ENCODE data around the gene HHLA2. TPM values are rescaled to one million over a fixed set of nuclear protein-coding genes. Genes with fewer than 3 reads are reported as not detected.

HHLA2 gene
- total and polyA plus RNA-seq, 2 experiments from 2014 or later: not detected

GRCh38 chr3:108281670-108282069 is 14.7 kb upstream of the HHLA2 start:
- Histone ChIP-seq H3F3A (replicated peaks; ENCODE audit: low read depth) (no peaks in the 10 kb centered on the region), H3K9me2 (ENCODE audit: insufficient read depth) (no peaks in the 10 kb centered on the region; the same call in 1 of the 2 replicates), H2AFZ (no peak overlapping the region), H3K4me2 (no peak overlapping the region), H3K27ac (ENCODE audit: low read depth) (no peak overlapping the region), H3K79me2 (replicated peaks; ENCODE audit: insufficient read depth) (no peaks in the 10 kb centered on the region), H3K27me3 (ENCODE audit: insufficient read depth) (no peaks in the 10 kb centered on the region), H3K4me3 (no peak overlapping the region), H4K20me1 (replicated peaks; ENCODE audit: insufficient read depth) (no peaks in the 10 kb centered on the region), H3K36me3 (ENCODE audit: insufficient read depth) (peaks cover 13% of the 10 kb centered on the region; the same call in 1 of the 2 replicates), H3K4me1 (ENCODE audit: insufficient read depth) (no peaks in the 10 kb centered on the region)
- Mint-ChIP-seq H3K4me1 (no peaks in the 10 kb centered on the region), H3K36me3 (ENCODE audit: low read depth) (peaks cover 10% of the 10 kb centered on the region), H3K9me3 (peaks cover 28% of the 10 kb centered on the region), H3K27ac (no peak overlapping the region), H3K27me3 (ENCODE audit: insufficient read depth, low read depth, poor library complexity) (no peaks in the 10 kb centered on the region), H3K4me3 (no peak overlapping the region)
- ATAC-seq: no peak
- no peak for DNase-seq (ENCODE audit: low spot score)
- TF ChIP-seq JUNB (IDR thresholded peaks at IDR 0.05; ENCODE audit: unreplicated experiment) (no peak), STAT1 (IDR thresholded peaks at IDR 0.05; ENCODE audit: unreplicated experiment) (no peak), ZNF114 (CRISPR knock-in tag; IDR thresholded peaks at IDR 0.05) (no peak), ZNF331 (CRISPR knock-in tag; IDR thresholded peaks at IDR 0.05; ENCODE audit: low read depth) (no peak), NANOG (IDR thresholded peaks at IDR 0.05; ENCODE audit: borderline replicate concordance) (no peak), EZH2 (IDR thresholded peaks at IDR 0.05; ENCODE audit: low read depth, unreplicated experiment) (no peak), POLR2AphosphoS5 (IDR thresholded peaks at IDR 0.05; ENCODE audit: low read depth) (no peak), CREB1 (CRISPR knock-in tag; IDR thresholded peaks at IDR 0.05; ENCODE audit: low read depth) (no peak), EZH2phosphoT487 (IDR thresholded peaks at IDR 0.05; ENCODE audit: unreplicated experiment) (no peak), CTCF (conservative IDR thresholded peaks at IDR 0.05; ENCODE audit: low read depth in 2 of 2) (no peak)
- TF ChIP-seq, protein P1, sequence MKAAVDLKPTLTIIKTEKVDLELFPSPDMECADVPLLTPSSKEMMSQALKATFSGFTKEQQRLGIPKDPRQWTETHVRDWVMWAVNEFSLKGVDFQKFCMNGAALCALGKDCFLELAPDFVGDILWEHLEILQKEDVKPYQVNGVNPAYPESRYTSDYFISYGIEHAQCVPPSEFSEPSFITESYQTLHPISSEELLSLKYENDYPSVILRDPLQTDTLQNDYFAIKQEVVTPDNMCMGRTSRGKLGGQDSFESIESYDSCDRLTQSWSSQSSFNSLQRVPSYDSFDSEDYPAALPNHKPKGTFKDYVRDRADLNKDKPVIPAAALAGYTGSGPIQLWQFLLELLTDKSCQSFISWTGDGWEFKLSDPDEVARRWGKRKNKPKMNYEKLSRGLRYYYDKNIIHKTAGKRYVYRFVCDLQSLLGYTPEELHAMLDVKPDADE (IDR thresholded peaks at IDR 0.05): no peak
- TF ChIP-seq, protein P2, sequence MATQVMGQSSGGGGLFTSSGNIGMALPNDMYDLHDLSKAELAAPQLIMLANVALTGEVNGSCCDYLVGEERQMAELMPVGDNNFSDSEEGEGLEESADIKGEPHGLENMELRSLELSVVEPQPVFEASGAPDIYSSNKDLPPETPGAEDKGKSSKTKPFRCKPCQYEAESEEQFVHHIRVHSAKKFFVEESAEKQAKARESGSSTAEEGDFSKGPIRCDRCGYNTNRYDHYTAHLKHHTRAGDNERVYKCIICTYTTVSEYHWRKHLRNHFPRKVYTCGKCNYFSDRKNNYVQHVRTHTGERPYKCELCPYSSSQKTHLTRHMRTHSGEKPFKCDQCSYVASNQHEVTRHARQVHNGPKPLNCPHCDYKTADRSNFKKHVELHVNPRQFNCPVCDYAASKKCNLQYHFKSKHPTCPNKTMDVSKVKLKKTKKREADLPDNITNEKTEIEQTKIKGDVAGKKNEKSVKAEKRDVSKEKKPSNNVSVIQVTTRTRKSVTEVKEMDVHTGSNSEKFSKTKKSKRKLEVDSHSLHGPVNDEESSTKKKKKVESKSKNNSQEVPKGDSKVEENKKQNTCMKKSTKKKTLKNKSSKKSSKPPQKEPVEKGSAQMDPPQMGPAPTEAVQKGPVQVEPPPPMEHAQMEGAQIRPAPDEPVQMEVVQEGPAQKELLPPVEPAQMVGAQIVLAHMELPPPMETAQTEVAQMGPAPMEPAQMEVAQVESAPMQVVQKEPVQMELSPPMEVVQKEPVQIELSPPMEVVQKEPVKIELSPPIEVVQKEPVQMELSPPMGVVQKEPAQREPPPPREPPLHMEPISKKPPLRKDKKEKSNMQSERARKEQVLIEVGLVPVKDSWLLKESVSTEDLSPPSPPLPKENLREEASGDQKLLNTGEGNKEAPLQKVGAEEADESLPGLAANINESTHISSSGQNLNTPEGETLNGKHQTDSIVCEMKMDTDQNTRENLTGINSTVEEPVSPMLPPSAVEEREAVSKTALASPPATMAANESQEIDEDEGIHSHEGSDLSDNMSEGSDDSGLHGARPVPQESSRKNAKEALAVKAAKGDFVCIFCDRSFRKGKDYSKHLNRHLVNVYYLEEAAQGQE (IDR thresholded peaks at IDR 0.05; ENCODE audit: unreplicated experiment): no peak
- TF ChIP-seq, protein P3, sequence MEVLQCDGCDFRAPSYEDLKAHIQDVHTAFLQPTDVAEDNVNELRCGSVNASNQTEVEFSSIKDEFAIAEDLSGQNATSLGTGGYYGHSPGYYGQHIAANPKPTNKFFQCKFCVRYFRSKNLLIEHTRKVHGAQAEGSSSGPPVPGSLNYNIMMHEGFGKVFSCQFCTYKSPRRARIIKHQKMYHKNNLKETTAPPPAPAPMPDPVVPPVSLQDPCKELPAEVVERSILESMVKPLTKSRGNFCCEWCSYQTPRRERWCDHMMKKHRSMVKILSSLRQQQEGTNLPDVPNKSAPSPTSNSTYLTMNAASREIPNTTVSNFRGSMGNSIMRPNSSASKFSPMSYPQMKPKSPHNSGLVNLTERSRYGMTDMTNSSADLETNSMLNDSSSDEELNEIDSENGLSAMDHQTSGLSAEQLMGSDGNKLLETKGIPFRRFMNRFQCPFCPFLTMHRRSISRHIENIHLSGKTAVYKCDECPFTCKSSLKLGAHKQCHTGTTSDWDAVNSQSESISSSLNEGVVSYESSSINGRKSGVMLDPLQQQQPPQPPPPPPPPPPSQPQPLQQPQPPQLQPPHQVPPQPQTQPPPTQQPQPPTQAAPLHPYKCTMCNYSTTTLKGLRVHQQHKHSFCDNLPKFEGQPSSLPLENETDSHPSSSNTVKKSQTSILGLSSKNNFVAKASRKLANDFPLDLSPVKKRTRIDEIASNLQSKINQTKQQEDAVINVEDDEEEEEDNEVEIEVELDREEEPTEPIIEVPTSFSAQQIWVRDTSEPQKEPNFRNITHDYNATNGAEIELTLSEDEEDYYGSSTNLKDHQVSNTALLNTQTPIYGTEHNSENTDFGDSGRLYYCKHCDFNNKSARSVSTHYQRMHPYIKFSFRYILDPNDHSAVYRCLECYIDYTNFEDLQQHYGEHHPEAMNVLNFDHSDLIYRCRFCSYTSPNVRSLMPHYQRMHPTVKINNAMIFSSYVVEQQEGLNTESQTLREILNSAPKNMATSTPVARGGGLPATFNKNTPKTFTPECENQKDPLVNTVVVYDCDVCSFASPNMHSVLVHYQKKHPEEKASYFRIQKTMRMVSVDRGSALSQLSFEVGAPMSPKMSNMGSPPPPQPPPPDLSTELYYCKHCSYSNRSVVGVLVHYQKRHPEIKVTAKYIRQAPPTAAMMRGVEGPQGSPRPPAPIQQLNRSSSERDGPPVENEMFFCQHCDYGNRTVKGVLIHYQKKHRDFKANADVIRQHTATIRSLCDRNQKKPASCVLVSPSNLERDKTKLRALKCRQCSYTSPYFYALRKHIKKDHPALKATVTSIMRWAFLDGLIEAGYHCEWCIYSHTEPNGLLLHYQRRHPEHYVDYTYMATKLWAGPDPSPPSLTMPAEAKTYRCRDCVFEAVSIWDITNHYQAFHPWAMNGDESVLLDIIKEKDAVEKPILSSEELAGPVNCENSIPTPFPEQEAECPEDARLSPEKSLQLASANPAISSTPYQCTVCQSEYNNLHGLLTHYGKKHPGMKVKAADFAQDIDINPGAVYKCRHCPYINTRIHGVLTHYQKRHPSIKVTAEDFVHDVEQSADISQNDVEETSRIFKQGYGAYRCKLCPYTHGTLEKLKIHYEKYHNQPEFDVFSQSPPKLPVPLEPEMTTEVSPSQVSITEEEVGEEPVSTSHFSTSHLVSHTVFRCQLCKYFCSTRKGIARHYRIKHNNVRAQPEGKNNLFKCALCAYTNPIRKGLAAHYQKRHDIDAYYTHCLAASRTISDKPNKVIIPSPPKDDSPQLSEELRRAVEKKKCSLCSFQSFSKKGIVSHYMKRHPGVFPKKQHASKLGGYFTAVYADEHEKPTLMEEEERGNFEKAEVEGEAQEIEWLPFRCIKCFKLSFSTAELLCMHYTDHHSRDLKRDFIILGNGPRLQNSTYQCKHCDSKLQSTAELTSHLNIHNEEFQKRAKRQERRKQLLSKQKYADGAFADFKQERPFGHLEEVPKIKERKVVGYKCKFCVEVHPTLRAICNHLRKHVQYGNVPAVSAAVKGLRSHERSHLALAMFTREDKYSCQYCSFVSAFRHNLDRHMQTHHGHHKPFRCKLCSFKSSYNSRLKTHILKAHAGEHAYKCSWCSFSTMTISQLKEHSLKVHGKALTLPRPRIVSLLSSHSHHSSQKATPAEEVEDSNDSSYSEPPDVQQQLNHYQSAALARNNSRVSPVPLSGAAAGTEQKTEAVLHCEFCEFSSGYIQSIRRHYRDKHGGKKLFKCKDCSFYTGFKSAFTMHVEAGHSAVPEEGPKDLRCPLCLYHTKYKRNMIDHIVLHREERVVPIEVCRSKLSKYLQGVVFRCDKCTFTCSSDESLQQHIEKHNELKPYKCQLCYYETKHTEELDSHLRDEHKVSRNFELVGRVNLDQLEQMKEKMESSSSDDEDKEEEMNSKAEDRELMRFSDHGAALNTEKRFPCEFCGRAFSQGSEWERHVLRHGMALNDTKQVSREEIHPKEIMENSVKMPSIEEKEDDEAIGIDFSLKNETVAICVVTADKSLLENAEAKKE (CRISPR knock-in tag; IDR thresholded peaks at IDR 0.05): no peak

Measured in GM23338 (cell line).